Ecto neural progenitor cell (in vitro differentiated cells): ENCODE results near the gene DNAH6.
"Not testable (repeated sequence)": the region's sequence is repeated elsewhere in the genome, so short reads cannot be mapped to it uniquely, and the experiment has no call there.

Experiments used
- DNase-seq: peaks from one replicate; pipeline ENCODE4 v3.0.0-alpha.2; 2018; ENCODE audit warnings: low spot score

DNAH6 gene

DNA sequence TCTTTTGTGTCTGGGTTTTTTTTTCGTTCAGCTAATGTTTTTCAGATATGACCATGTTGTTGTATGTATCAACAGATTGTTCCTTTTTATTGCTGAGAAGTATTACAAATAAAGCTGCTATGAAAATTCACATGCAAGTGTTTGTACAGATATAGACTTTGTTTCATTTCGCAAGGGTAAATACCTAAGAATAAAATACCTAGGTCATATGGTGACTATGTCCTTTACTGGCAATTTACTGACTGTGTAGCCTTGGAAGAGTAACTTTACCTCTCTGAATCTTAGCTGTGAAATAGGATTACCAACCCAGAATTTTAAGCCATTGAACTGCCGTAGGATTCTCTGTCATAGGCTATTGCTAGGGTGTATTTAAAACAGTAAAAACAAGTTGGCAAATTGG is 19.0 kb upstream of the DNAH6 start:
- DNase-seq: no peak

- no peak for DNase-seq
These were observed 18.0 kb upstream of the DNAH6 start for GRCh38 chr2:84498150-84498799.

- not testable (repeated sequence) for DNase-seq
These were observed 5.3 kb upstream of the DNAH6 start for GRCh38 chr2:84511024-84511423.

- no peak for DNase-seq
These were observed 510 bp upstream of the DNAH6 start for GRCh38 chr2:84515788-84516187.

DNA sequence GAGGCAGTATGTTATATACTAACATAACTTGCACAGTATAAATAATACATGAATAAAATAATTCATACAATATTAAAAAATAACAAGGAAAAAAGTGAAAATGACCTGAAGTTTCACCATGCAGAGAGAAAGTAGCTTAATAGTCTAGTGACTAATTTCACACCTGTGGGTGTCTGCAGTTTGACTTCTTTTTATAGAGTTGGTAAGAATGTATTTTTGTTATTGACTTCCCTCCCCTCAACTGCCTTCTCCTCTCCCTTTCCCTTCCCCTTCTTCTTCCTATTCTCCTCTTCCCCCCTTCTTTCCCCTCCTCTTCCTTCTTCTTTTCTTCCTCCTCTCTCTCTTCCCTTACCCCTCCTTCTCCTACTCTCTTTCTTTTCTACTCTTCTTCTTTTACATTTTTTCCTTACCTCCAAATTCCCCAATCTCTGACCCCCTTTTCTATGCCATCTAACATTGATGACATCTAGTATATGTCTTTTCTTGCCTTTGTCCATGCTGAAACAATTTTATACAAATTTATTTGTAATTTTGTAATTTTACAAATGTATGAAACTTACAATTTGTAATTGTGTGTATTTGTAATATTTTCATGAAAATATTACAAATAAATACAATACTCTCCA is 3.1 kb downstream of the DNAH6 start:
- no peak for DNase-seq

- no peak for DNase-seq
These were observed 10.3 kb downstream of the DNAH6 start for GRCh38 chr2:84526562-84526961.

GRCh38 chr2:84527137-84528129 is 11.1 kb downstream of the DNAH6 start:
- DNase-seq: no peak

DNA sequence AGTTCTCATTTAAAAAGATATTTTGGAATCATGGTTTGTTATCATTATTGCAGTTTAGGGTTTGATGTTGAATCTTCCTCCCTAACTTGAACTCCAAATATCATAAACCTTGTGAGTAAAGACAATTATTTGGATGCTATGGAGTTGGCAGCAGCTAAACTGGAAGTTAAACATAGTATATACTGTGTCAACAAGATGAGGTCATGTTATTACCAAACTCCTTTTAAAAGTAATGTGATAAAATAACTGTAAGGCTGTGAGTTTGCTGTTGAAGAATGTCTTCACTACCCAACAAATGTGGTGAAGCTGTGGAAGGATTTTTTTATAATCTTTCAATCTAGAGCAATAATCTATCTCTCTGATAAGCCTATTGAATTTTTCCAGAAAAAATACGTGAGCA is 16.0 kb downstream of the DNAH6 start:
- no peak for DNase-seq

GRCh38 chr2:84534225-84534624 is 17.9 kb downstream of the DNAH6 start:
- no peak for DNase-seq

DNA sequence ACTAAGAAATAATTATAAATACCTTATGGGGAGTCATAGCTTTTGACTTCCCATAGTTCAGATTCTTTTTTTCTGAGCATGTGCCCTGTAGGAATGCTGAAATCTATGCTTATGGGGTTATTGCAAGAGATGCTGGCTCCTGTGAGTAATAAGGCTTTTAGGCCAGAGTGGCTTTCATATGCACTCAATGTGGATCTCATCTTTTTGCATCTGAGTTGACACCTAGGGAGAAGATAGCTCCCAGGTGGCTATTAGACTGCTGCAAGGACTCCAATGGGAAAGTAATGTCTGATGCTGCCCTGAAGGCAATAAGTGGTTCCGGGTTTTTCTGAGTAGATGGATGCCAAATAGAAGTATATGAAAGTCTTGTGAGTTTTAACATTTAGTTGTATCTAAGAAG is 21.0 kb downstream of the DNAH6 start:
- DNase-seq: no peak

- DNase-seq: no peak
These were observed 23.4 kb downstream of the DNAH6 start for GRCh38 chr2:84539729-84540128.

- DNase-seq: no peak
These were observed 28.7 kb downstream of the DNAH6 start for GRCh38 chr2:84545005-84545404.

DNA sequence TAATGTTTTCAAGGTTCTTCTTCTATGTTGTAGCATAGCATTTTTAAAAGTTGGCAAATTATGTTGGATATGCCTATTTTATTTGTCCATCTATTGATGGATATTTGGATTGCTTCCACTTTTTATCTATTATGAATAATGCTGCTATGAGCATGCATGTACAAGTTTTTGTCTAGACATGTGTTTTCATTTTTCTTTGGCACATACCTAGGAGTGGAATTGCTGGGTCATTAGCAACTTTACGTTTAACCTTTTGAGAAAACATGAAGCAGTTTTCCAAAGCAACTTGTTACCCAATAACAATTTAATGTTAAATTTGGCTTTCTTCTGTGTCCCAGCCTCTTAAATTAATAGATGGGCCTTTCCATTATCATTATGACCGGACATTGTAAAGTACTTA is 30.3 kb downstream of the DNAH6 start:
- DNase-seq: no peak

DNA sequence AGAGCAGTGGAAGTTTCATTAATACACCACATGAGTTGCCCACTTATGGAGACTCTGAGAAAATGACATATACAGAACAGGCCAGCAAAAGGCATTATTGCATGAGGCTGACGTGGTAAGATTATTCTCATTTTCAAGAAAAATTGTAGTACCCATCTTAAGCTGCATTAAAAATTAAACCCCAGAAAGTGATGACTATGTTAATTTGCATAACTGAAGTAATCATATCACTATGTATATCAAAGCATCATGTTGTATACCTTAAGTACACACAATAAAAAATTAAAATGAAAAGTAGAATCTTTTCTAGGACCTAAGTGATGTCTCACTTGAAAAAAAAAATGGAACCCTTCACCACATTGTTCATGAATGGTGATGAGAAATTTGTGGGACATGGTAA is 32.0 kb downstream of the DNAH6 start:
- no peak for DNase-seq

GRCh38 chr2:84550916-84551315 is 34.6 kb downstream of the DNAH6 start:
- DNase-seq: no peak

- not testable (repeated sequence) for DNase-seq
These were observed 35.2 kb downstream of the DNAH6 start for GRCh38 chr2:84551526-84551925.

GRCh38 chr2:84556190-84556589 is 39.9 kb downstream of the DNAH6 start:
- no peak for DNase-seq

GRCh38 chr2:84559838-84560237 is 43.5 kb downstream of the DNAH6 start:
- DNase-seq: no peak

DNA sequence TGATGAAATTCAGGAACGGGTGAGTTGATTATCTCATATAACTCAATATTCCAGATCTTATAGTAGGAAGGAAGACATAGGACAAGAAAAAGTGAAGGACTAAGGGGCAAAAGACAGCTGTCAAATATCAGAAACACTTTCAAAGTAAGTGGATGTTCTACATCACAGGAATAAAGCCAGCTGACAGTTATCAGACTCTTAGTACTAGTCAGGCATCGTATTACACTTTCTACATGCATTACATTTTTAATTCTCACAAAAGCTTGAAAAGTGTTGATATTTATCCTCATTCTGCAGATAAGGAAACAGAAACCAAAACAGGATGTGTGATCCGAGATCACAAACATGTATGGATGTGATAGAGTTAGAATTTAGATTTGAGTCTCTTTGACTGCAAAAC is 63.4 kb downstream of the DNAH6 start:
- DNase-seq: no peak

GRCh38 chr2:84603911-84604310 is 87.6 kb downstream of the DNAH6 start:
- no peak for DNase-seq

- no peak for DNase-seq
These were observed 96.8 kb downstream of the DNAH6 start for GRCh38 chr2:84613082-84613481.

DNA sequence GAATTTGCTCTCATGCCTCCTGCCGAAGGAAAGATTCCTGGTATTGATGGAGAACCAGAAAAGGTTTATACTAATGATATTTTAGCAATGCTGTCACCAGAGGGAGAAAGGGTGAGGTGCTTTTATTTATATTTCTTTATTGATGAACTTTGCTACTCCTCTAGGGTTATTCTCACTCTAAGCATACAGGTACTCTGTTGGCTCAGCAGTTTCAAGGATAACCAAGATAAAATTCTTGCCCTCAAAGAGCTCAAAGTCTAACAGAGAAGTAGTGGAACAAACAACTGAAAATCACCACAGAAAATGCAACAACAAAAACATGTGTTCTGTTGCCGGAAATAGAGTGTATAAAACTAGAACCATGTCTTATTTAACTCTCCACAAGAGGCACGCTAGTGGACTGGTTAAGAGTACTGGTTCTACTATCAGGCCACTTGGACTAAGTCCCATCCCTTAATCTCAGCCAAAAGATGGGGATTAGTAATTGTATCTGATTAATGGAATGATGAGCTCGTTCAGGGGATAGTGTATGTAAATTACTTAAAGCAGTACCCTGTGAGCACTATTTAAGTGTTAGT is 103.6 kb downstream of the DNAH6 start:
- no peak for DNase-seq

DNA sequence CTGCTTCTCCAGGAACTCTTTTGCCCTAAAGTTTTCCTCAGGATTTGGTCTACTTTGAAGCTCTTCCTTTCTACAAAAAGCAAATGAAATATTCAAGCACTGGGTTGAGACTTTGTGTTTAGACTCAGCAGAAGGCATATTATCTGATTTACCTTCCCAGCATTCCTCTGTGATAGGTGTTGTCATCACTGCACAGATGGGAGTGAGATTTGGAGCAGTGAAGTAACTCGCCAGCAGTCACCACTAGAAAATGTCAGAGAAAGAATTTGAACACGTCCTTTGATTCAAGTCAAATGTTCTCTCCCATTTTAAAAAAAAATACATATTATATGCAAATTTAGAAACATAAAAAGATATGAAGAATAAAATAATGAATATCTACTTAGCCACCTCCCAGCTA is 112.2 kb downstream of the DNAH6 start:
- DNase-seq: no peak
